ENCODE data around the gene TMEM190. TPM values are rescaled to one million over a fixed set of nuclear protein-coding genes. Genes with fewer than 3 reads are reported as not detected.
A peak's percentile ranks its signal among the peaks of the same experiment; 100 is the strongest.

The TMEM190 gene
- total RNA-seq, 1 donor from 2014 or later: not detected

GRCh38 chr19:55386493-55386971 lies 9.9 kb downstream of the TMEM190 start:
- Mint-ChIP-seq H3K4me1 (ENCODE audit: unreplicated experiment) (peaks cover 55% of the 10 kb centered on the region), H3K9me3 (ENCODE audit: unreplicated experiment) (no peaks in the 10 kb centered on the region), H3K4me3 (ENCODE audit: unreplicated experiment) (peak overlapping the region; percentile 99), H3K36me3 (ENCODE audit: unreplicated experiment) (peaks cover 14% of the 10 kb centered on the region), H3K27me3 (ENCODE audit: unreplicated experiment) (no peaks in the 10 kb centered on the region), H3K27ac (ENCODE audit: unreplicated experiment) (peak overlapping the region; percentile 96)
- no peak for TF ChIP-seq CTCF (IDR thresholded peaks at IDR 0.05)
- no peak for DNase-seq (ENCODE audit: extremely low spot score, unreplicated experiment)

- H3K4me1 Mint-ChIP-seq (ENCODE audit: unreplicated experiment): peaks cover 55% of the 10 kb centered on the region
- peak overlapping the region; percentile 96 for H3K27ac Mint-ChIP-seq (ENCODE audit: unreplicated experiment)
- H3K36me3 Mint-ChIP-seq (ENCODE audit: unreplicated experiment): peaks cover 14% of the 10 kb centered on the region
- peak overlapping the region; percentile 99 for H3K4me3 Mint-ChIP-seq (ENCODE audit: unreplicated experiment)
- H3K27me3 Mint-ChIP-seq (ENCODE audit: unreplicated experiment): no peaks in the 10 kb centered on the region
- DNase-seq (ENCODE audit: extremely low spot score, unreplicated experiment): no peak
- no peaks in the 10 kb centered on the region for H3K9me3 Mint-ChIP-seq (ENCODE audit: unreplicated experiment)
- no peak for TF ChIP-seq CTCF (IDR thresholded peaks at IDR 0.05)
These were observed 11.3 kb downstream of the TMEM190 start for GRCh38 chr19:55387736-55388497.

GRCh38 chr19:55389386-55390317 lies 13.0 kb downstream of the TMEM190 start:
- Mint-ChIP-seq H3K36me3 (ENCODE audit: unreplicated experiment) (peaks cover 14% of the 10 kb centered on the region), H3K4me3 (ENCODE audit: unreplicated experiment) (peak overlapping the region; percentile 6), H3K27me3 (ENCODE audit: unreplicated experiment) (no peaks in the 10 kb centered on the region), H3K27ac (ENCODE audit: unreplicated experiment) (peak overlapping the region; percentile 70), H3K4me1 (ENCODE audit: unreplicated experiment) (peaks cover 47% of the 10 kb centered on the region), H3K9me3 (ENCODE audit: unreplicated experiment) (no peaks in the 10 kb centered on the region)
- DNase-seq (ENCODE audit: extremely low spot score, unreplicated experiment): no peak
- TF ChIP-seq CTCF (IDR thresholded peaks at IDR 0.05): no peak

- no peak overlapping the region for H3K4me3 Mint-ChIP-seq (ENCODE audit: unreplicated experiment)
- no peaks in the 10 kb centered on the region for H3K9me3 Mint-ChIP-seq (ENCODE audit: unreplicated experiment)
- H3K4me1 Mint-ChIP-seq (ENCODE audit: unreplicated experiment): peaks cover 42% of the 10 kb centered on the region
- no peaks in the 10 kb centered on the region for H3K27me3 Mint-ChIP-seq (ENCODE audit: unreplicated experiment)
- no peak for TF ChIP-seq CTCF (IDR thresholded peaks at IDR 0.05)
- H3K36me3 Mint-ChIP-seq (ENCODE audit: unreplicated experiment): peaks cover 14% of the 10 kb centered on the region
- DNase-seq (ENCODE audit: extremely low spot score, unreplicated experiment): no peak
- no peak overlapping the region for H3K27ac Mint-ChIP-seq (ENCODE audit: unreplicated experiment)
These were observed 13.8 kb downstream of the TMEM190 start for GRCh38 chr19:55390461-55390880.
